ENCODE data around the gene ACLY. TPM values are rescaled to one million over a fixed set of nuclear protein-coding genes. Genes with fewer than 3 reads are reported as not detected.

ACLY gene
- total and polyA plus RNA-seq, 2 of the 13 experiments (the other 11 are each of a cell fraction or from before 2014, with no cell fraction given), result 111 to 218 TPM

- TF ChIP-seq ZNF33B (CRISPR knock-in tag; IDR thresholded peaks at IDR 0.05) (peak; percentile 22; the same call in 1 of the 2 replicates), ZBTB3 (CRISPR knock-in tag; IDR thresholded peaks at IDR 0.05; ENCODE audit: borderline replicate concordance, low read depth) (no peak), GTF2F1 (IDR thresholded peaks at IDR 0.05; ENCODE audit: low read length) (no peak), SRSF4 (IDR thresholded peaks at IDR 0.05; ENCODE audit: low read depth, low read length, poor library complexity, severe bottlenecking) (no peak), NRL (CRISPR knock-in tag; IDR thresholded peaks at IDR 0.05; ENCODE audit: borderline replicate concordance) (no peak), MLLT10 (CRISPR knock-in tag; IDR thresholded peaks at IDR 0.05) (no peak), SP5 (CRISPR knock-in tag; IDR thresholded peaks at IDR 0.05; ENCODE audit: borderline replicate concordance, low read depth) (no peak), AGO1 (IDR thresholded peaks at IDR 0.05; ENCODE audit: low read depth, low read length, poor library complexity, severe bottlenecking) (no peak), KDM4B (CRISPR knock-in tag; IDR thresholded peaks at IDR 0.05) (no peak), ZNF382 (CRISPR knock-in tag; IDR thresholded peaks at IDR 0.05; ENCODE audit: borderline replicate concordance) (no peak), HIVEP1 (CRISPR knock-in tag; IDR thresholded peaks at IDR 0.05) (no peak), RAD21 (CRISPR knock-in tag; IDR thresholded peaks at IDR 0.05) (no peak), POLR2A (IDR thresholded peaks at IDR 0.05; ENCODE audit: insufficient read depth in 1 of 2, low read depth in 2 of 2, low read length in 2 of 2) (no peak), BCL3 (CRISPR knock-in tag; IDR thresholded peaks at IDR 0.05) (0 out of 2 replicates have a peak, but pooled peaks have one; percentile 20), TMF1 (CRISPR knock-in tag; IDR thresholded peaks at IDR 0.05; ENCODE audit: low read depth) (no peak), TRIM24 (CRISPR knock-in tag; IDR thresholded peaks at IDR 0.05) (no peak), ZNF30 (CRISPR knock-in tag; IDR thresholded peaks at IDR 0.05) (0 out of 2 replicates have a peak, but pooled peaks have one; percentile 53), ZNF253 (CRISPR knock-in tag; IDR thresholded peaks at IDR 0.05; ENCODE audit: borderline replicate concordance) (no peak), FLYWCH1 (CRISPR knock-in tag; IDR thresholded peaks at IDR 0.05) (no peak), MXD4 (CRISPR knock-in tag; IDR thresholded peaks at IDR 0.05) (no peak), ZNF792 (CRISPR knock-in tag; IDR thresholded peaks at IDR 0.05) (no peak), PHF21A (CRISPR knock-in tag; IDR thresholded peaks at IDR 0.05) (no peak)
- TF ChIP-seq, protein P1, sequence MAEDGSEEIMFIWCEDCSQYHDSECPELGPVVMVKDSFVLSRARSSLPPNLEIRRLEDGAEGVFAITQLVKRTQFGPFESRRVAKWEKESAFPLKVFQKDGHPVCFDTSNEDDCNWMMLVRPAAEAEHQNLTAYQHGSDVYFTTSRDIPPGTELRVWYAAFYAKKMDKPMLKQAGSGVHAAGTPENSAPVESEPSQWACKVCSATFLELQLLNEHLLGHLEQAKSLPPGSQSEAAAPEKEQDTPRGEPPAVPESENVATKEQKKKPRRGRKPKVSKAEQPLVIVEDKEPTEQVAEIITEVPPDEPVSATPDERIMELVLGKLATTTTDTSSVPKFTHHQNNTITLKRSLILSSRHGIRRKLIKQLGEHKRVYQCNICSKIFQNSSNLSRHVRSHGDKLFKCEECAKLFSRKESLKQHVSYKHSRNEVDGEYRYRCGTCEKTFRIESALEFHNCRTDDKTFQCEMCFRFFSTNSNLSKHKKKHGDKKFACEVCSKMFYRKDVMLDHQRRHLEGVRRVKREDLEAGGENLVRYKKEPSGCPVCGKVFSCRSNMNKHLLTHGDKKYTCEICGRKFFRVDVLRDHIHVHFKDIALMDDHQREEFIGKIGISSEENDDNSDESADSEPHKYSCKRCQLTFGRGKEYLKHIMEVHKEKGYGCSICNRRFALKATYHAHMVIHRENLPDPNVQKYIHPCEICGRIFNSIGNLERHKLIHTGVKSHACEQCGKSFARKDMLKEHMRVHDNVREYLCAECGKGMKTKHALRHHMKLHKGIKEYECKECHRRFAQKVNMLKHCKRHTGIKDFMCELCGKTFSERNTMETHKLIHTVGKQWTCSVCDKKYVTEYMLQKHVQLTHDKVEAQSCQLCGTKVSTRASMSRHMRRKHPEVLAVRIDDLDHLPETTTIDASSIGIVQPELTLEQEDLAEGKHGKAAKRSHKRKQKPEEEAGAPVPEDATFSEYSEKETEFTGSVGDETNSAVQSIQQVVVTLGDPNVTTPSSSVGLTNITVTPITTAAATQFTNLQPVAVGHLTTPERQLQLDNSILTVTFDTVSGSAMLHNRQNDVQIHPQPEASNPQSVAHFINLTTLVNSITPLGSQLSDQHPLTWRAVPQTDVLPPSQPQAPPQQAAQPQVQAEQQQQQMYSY (CRISPR knock-in tag; IDR thresholded peaks at IDR 0.05), result no peak
- TF ChIP-seq, protein P2, sequence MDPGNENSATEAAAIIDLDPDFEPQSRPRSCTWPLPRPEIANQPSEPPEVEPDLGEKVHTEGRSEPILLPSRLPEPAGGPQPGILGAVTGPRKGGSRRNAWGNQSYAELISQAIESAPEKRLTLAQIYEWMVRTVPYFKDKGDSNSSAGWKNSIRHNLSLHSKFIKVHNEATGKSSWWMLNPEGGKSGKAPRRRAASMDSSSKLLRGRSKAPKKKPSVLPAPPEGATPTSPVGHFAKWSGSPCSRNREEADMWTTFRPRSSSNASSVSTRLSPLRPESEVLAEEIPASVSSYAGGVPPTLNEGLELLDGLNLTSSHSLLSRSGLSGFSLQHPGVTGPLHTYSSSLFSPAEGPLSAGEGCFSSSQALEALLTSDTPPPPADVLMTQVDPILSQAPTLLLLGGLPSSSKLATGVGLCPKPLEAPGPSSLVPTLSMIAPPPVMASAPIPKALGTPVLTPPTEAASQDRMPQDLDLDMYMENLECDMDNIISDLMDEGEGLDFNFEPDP (CRISPR knock-in tag; conservative IDR thresholded peaks at IDR 0.05), result 0 out of 2 replicates have a peak, but pooled peaks have one; percentile 90
Observed at GRCh38 chr17:41959030-41959335, 40.2 kb upstream of the ACLY start (continued).

Data from HepG2 (cell line).